GM12878 (cell line): ENCODE measurements around the gene SPTBN1. TPM values are rescaled to one million over a fixed set of nuclear protein-coding genes. Genes with fewer than 3 reads are reported as not detected.

ENCODE experiments used
- ATAC-seq: fragments of 200-7000 bp; cut with Tn5 transposase; 3 replicates; pipeline ENCODE4 v1.9.1; 2020; ENCODE audit warnings: mild to moderate bottlenecking, moderate library complexity
- BruUV-seq: library from RNA; stranded (reverse); fragments of 400-500 nt; replicated peaks from 2 replicates; lab custom pipeline; 2021; lab: Mats Ljungman, UMichigan
- CTCF ChIA-PET: fragments of 300-600 bp; sonication (Branson Sonifier 250); formaldehyde crosslinking; extraction: SDS; loops from one replicate; lab custom pipeline; 2021; ENCODE audit warnings: inconsistent platforms; lab: Yijun Ruan, JAX
- POLR2A ChIA-PET: fragments of 350-600 bp; formaldehyde crosslinking; extraction: SDS; loops from one replicate; lab custom pipeline; 2021; ENCODE audit warnings: inconsistent platforms; lab: Charles Lee
- RAD21 ChIA-PET: fragments of 300-600 bp; sonication (Branson Sonifier 250); formaldehyde crosslinking; loops from one replicate; lab custom pipeline; 2023; ENCODE audit warnings: antibody characterized with exemption; ENCODE audit not compliant: unreplicated experiment; lab: Charles Lee
- SMC1A ChIA-PET: fragments of 300-600 bp; sonication (Branson Sonifier 250); formaldehyde crosslinking; loops from one replicate; lab custom pipeline; 2023; ENCODE audit not compliant: unreplicated experiment, uncharacterized antibody; lab: Charles Lee
- DNase-seq: peaks from one replicate; pipeline ENCODE4 v3.0.0-alpha.2; 2011; ENCODE audit warnings: low read depth, low spot score
- FAIRE-seq: peaks from 3 replicates; lab custom pipeline; 2011; peaks lifted over from hg19 to GRCh38; lab: Jason Lieb, UNC
- H2AFZ ChIP-seq: 2 replicates; pipeline ENCODE4 v1.6.0; 2011; ENCODE audit warnings: low read depth, low read length, control low read depth; ENCODE audit not compliant: control insufficient read depth
- H3K27ac ChIP-seq: 2 replicates; pipeline ENCODE4 v1.5.1; 2011; ENCODE audit warnings: control low read depth; ENCODE audit not compliant: control insufficient read depth, insufficient read depth
- H3K27me3 ChIP-seq, 2 experiments: replicated peaks in 1 of 2; 2 replicates each; pipeline versions ENCODE4 v1.6.0 to v1.6.1; 2011; ENCODE audit warnings: low read length in 1 of 2; ENCODE audit not compliant: control insufficient read depth in 2 of 2, insufficient read depth in 2 of 2
- H3K36me3 ChIP-seq, 2 experiments: 2 replicates each; pipeline ENCODE4 v1.5.1; 2011; ENCODE audit warnings: low read length in 1 of 2; ENCODE audit not compliant: control insufficient read depth in 2 of 2, insufficient read depth in 2 of 2
- H3K4me1 ChIP-seq: 2 replicates; pipeline ENCODE4 v1.6.1; 2011; ENCODE audit warnings: mild to moderate bottlenecking, low read length, moderate library complexity, mixed read lengths; ENCODE audit not compliant: control insufficient read depth, insufficient read depth
- H3K4me2 ChIP-seq: 2 replicates; pipeline ENCODE4 v1.6.0; 2011; ENCODE audit warnings: control low read depth; ENCODE audit not compliant: control insufficient read depth, insufficient read depth
- H3K4me3 ChIP-seq: fragments of 200-600 bp; sonication (generic); 2 replicates; pipeline ENCODE4 v1.5.1; 2016
- H3K79me2 ChIP-seq: 2 replicates; pipeline ENCODE4 v1.6.0; 2011; ENCODE audit warnings: low read length; ENCODE audit not compliant: control insufficient read depth, insufficient read depth
- H3K9ac ChIP-seq: 2 replicates; pipeline ENCODE4 v1.8.0; 2011; ENCODE audit warnings: low read length, control low read depth, mixed read lengths; ENCODE audit not compliant: control insufficient read depth, insufficient read depth
- H3K9me3 ChIP-seq: replicated peaks from 3 replicates; pipeline ENCODE4 v1.5.1; 2011; ENCODE audit warnings: mild to moderate bottlenecking, low read length; ENCODE audit not compliant: control insufficient read depth, insufficient read depth
- H4K20me1 ChIP-seq: 2 replicates; pipeline ENCODE4 v1.6.0; 2011; ENCODE audit not compliant: control insufficient read depth, insufficient read depth
- BHLHE40 ChIP-seq, 2 experiments: fragments of 450-650 bp in 1 of 2; IDR thresholded peaks; 2 replicates each; pipeline ENCODE4 v1.6.1; 2011 to 2017; ENCODE audit warnings: low read depth in 2 of 2, borderline replicate concordance in 1 of 2, improper control_type of control experiment in 1 of 2, low read length in 1 of 2, mild to moderate bottlenecking in 1 of 2
- EGR1 ChIP-seq, 2 experiments: IDR thresholded peaks; 1 replicate in 1 of 2; 2 replicates in 1 of 2; pipeline ENCODE4 v1.6.1; 2011 to 2012; ENCODE audit warnings: low read depth in 2 of 2, low read length in 2 of 2, borderline replicate concordance in 1 of 2, mild to moderate bottlenecking in 1 of 2, moderate library complexity in 1 of 2
- MEF2B ChIP-seq: fragments of 450-650 bp; IDR thresholded peaks from 2 replicates; pipeline ENCODE4 v1.6.1; 2018; ENCODE audit warnings: mild to moderate bottlenecking, moderate library complexity; ENCODE audit not compliant: partially characterized antibody, poor library complexity, severe bottlenecking
- RAD21 ChIP-seq: IDR thresholded peaks from 2 replicates; pipeline ENCODE4 v1.6.1; 2011; ENCODE audit warnings: mild to moderate bottlenecking, low read depth, low read length, moderate library complexity; ENCODE audit not compliant: insufficient read depth
- SIN3A ChIP-seq: IDR thresholded peaks from 2 replicates; pipeline ENCODE4 v1.6.1; 2012; ENCODE audit warnings: low read depth, low read length, improper control_type of control experiment
- SREBF2 ChIP-seq: IDR thresholded peaks from 2 replicates; pipeline ENCODE4 v1.6.1; 2012; ENCODE audit warnings: mild to moderate bottlenecking, low read length
- SUZ12 ChIP-seq: fragments of 200-600 bp; sonication (generic); IDR thresholded peaks from one replicate; pipeline ENCODE4 v1.6.1; 2018; ENCODE audit warnings: antibody characterized with exemption, mild to moderate bottlenecking; ENCODE audit not compliant: unreplicated experiment
- ZNF384 ChIP-seq: IDR thresholded peaks from 2 replicates; pipeline ENCODE4 v1.6.1; 2012; ENCODE audit warnings: low read depth, mild to moderate bottlenecking, low read length, improper control_type of control experiment, borderline replicate concordance
- WGBS: methylation state at CpG from one replicate; pipeline ENCODE4 v1.1.6; 2016; ENCODE audit warnings: low lambda C conversion rate; ENCODE audit not compliant: insufficient replicate concordance, insufficient coverage; ENCODE audit errors: missing lambda C conversion rate; 5-methylcytosine and 5-hydroxymethylcytosine counted together
- in situ Hi-C: fragments of 300-500 bp; cut with MboI; formaldehyde crosslinking; loops from 9 replicates; pipeline ENCODE4 v1.14.3; 2018; ENCODE audit warnings: mixed read lengths
- intact Hi-C: fragments of 100-400 bp; cut with micrococcal nuclease; formaldehyde crosslinking; loops from one replicate; pipeline ENCODE4 v1.14.2; 2022; ENCODE audit not compliant: unreplicated experiment
- polyA plus RNA-seq, 11 experiments: library from polyadenylated mRNA; depleted of rRNA in 4 of 11; unstranded in 6 of 11; stranded (reverse) in 5 of 11; fragments of >200 nt; fragmentation: Nextera tagmentation in 4 of 11; fragmentation: Illumina TruSeq in 1 of 11; extraction: Ambion mirVana in 4 of 11; extraction: Trizol in 1 of 11; gene quantifications; 1 replicate in 1 of 11; 2 replicates in 10 of 11; pipeline versions ENCODE4 v1.2.1 to v1.2.3, GENCODE V29; 2011 to 2016; ENCODE audit warnings: inconsistent platforms in 2 of 11, missing spikeins in 2 of 11, low read depth in 1 of 11
- total RNA-seq, 4 experiments: library from RNA; depleted of rRNA in 3 of 4; stranded (reverse); fragments of >200 nt in 3 of 4; fragmentation: Illumina TruSeq in 1 of 4; extraction: Trizol in 1 of 4; gene quantifications; 2 replicates each; pipeline versions ENCODE4 v1.2.1 to v1.2.3, GENCODE V29; 2013 to 2021
- TF ChIP-seq, protein P1 (sequence below): IDR thresholded peaks from 2 replicates; pipeline ENCODE4 v1.6.1; 2011; ENCODE audit warnings: low read depth, low read length, improper control_type of control experiment, borderline replicate concordance

SPTBN1 gene
- total and polyA plus RNA-seq, 10 of the 15 experiments (the other 5 are each of a cell fraction or from before 2014, with no cell fraction given) = 20.6 to 154 (median 76.7) TPM

DNA sequence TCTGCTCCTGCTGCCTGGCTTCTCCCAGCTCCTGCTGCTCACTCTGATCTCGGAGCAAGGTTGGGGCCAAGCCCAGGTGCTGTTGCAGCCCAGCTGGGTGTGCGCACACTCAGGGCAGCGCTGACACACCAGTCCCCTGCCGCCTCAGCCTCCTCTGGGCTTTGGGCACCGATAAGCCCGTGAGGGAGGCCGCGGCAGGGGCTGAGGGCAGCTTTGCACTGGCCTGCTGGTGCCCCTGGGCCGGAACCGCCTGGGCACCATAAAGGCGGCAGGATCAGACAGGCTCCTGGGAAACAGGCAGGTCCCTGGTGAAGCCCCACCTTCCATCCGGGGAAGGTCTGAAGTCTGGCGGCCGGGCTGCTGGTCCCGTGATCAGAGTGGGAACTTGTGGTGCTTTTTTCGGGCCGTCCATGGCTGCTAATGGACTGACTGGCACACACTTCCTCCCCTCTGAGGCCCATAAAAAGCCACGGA, 253.2 kb downstream of the SPTBN1 start:
- H3K4me2 ChIP-seq = peak overlapping the region; percentile 54
- peak overlapping the region; percentile 36; the same call in 1 of the 2 replicates for H3K4me3 ChIP-seq
- ATAC-seq (peak; percentile 69), DNase-seq (no peak), FAIRE-seq (no peak)
- H3K27me3 ChIP-seq = peaks cover 0 to 7% of the 10 kb centered on the region in 2 experiments; a peak in 3 of 4 replicates
- ChIA-PET CTCF (interaction anchor here (0.7 to 8.9 kb wide), 5 partner anchors 53 to 304 kb away, joined by 3 to 105 read pairs (median 3); no protein-coding TSS in a partner anchor), RAD21 (interaction anchor here (0.9 kb wide), 2 partner anchors 44 to 129 kb away, joined by 3 read pairs; no protein-coding TSS in a partner anchor), POLR2A (interaction anchor here (0.7 kb wide), 1 partner anchor 144 kb away, joined by 3 read pairs; no protein-coding TSS in a partner anchor), SMC1A (interaction anchor here (1.4 kb wide), 1 partner anchor 18 kb away, joined by 3 read pairs; no protein-coding TSS in a partner anchor)
- 3% methylated on average over 18 of the region's 18 CpGs for WGBS
- no peak overlapping the region for H3K27ac ChIP-seq
- peak overlapping the region; percentile 65 for H2AFZ ChIP-seq
- no peaks in the 10 kb centered on the region for H3K9me3 ChIP-seq
- H4K20me1 ChIP-seq = no peaks in the 10 kb centered on the region
- no peaks in the 10 kb centered on the region for H3K4me1 ChIP-seq
- BruUV-seq = no TSS peak
- intact Hi-C loops (no loop called here), in situ Hi-C loops (loop anchor here (10.0 to 25.0 kb wide), 2 partner anchors 185 to 597 kb away; partner anchors contain the start of gene ACYP2)
- TF ChIP-seq MEF2B (no peak), ZNF384 (no peak), EGR1 (IDR thresholded peaks at IDR 0.05; ENCODE audit: borderline replicate concordance in 1 of 2, low read depth in 2 of 2, low read length in 2 of 2) (no peak), RAD21 (no peak), SIN3A (no peak), BHLHE40 (IDR thresholded peaks at IDR 0.05; ENCODE audit: borderline replicate concordance in 1 of 2, low read depth in 2 of 2, low read length in 1 of 2) (peak in 1 of 2 experiments; percentile 49; a peak in 1 of 4 replicates), SREBF2 (no peak), SUZ12 (peak; percentile 71)
- TF ChIP-seq, protein P1, sequence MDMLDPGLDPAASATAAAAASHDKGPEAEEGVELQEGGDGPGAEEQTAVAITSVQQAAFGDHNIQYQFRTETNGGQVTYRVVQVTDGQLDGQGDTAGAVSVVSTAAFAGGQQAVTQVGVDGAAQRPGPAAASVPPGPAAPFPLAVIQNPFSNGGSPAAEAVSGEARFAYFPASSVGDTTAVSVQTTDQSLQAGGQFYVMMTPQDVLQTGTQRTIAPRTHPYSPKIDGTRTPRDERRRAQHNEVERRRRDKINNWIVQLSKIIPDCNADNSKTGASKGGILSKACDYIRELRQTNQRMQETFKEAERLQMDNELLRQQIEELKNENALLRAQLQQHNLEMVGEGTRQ = no peak
- H3K9ac ChIP-seq = no peak overlapping the region
- no peaks in the 10 kb centered on the region for H3K36me3 ChIP-seq
- no peaks in the 10 kb centered on the region for H3K79me2 ChIP-seq
